HEK293T (cell line): Measurements from ENCODE around the gene LCMT1.

Experiments
- BHLHE40 ChIP-seq: fragments of 450-650 bp; IDR thresholded peaks from 2 replicates; pipeline ENCODE4 v1.6.1; 2016; ENCODE audit warnings: mild to moderate bottlenecking, moderate library complexity, borderline replicate concordance
- LEF1 ChIP-seq: fragments of 450-650 bp; IDR thresholded peaks from 2 replicates; pipeline ENCODE4 v1.6.1; 2017; ENCODE audit warnings: mild to moderate bottlenecking, borderline replicate concordance
- NFRKB ChIP-seq: fragments of 450-650 bp; IDR thresholded peaks from 2 replicates; pipeline ENCODE4 v1.6.1; 2016; ENCODE audit warnings: mild to moderate bottlenecking, moderate library complexity

DNA sequence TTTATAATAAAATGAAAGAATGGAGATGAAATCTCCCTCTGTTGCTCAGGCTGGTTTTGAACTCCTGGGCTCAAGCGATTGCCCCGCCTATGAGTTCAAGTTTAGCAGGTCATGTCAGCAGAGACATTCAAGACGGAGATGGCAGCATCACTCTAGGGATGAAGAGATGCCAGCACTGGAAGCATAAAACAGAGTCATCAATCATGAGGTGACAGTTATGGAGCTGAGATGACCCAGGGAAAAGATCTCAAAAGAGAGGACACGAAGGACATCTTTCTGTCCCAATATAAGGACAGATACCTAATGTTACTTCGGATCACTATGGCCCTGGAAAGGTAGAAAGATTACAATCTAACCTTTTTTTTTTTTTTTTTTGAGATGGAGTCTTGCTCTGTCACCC lies 11.0 kb upstream of the LCMT1 start:
- TF ChIP-seq BHLHE40 (no peak), LEF1 (no peak), NFRKB (no peak)
